Activated CD4-positive, CD25-positive, alpha-beta regulatory T cell treated with anti-CD3 and anti-CD28 coated beads, Interleukin-2, amount 50 U/mL, for 24 hours (primary cell): ENCODE results near the gene SET.
A peak's percentile ranks its signal among the peaks of the same experiment; 100 is the strongest.
"Not testable (repeated sequence)": the region's sequence is repeated elsewhere in the genome, so short reads cannot be mapped to it uniquely, and the experiment has no call there.

Source experiments
- ATAC-seq, 2 donors: fragments of 150-1000 bp; cut with Tn5 transposase; one replicate each; pipeline ENCODE4 v1.10.0; 2021; ENCODE audit warnings: mild to moderate bottlenecking in 1 of 2, moderate library complexity in 1 of 2

The SET gene

DNA sequence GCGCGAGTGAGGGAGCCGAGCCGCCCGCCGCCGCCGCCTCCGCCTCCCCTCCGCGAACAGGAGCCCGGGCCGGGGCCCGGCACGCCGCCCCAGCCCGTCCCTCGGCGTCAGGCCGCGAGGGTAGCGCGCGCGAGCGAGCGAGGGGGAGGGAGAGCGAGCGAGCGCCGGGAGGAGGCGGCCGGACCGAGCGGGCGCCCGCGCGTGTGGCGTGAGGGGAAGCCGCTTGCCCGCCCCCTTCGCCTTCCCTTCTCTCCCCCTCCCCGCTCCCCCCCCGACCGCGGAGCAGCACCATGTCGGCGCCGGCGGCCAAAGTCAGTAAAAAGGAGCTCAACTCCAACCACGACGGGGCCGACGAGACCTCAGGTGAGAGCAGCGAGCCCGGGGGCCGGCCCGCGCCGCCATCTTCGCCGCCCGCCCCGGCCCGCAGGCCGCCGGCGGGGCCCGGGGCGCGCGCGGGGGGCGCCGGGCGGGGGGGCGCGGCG lies 312 bp downstream of the SET start:
- ATAC-seq, result peak; percentile 6 to 12

DNA sequence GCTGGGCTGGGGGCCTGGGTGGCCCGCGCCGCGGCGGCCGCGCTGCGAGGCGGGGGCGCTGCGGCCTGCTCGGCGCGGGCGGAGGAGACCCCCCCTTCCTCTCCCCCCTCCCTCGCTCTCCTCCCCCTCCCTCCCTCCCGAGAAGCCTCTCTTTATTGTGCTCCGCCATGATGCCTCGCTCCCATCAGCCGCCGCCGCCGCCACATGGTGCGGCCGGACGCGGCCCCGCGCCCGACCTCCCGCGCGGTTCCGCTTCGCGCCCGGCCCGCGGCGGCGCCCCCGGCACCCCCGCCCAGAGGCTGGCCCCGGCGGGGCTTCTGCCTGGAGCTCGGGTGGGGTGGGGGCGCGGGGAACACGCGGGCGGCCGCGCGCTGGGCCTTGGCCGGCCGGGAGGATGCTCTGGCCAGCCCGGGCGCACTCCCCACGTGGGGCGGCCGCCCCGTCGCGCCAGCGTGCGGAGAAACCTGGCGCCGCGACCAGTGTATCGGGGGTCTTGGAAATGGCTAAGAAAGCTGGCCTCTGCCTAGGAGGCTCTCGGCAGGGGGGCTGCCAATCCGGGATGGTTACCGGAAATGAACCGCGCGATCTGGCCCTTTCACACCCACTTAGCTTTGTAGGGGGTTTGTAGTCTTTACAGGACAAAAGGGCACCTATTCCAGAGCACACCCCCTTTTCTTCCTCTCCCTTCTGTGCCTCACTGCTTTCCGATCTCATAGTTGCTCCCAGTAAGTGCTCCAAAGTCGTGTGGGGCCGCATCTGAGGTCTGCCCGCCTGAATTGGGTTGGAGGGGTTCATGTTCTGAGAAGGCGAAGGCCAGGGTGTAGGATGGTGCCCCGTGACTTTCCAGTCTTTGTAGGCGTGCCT lies 1.0 kb downstream of the SET start:
- peak; percentile 5 to 6 for ATAC-seq

DNA sequence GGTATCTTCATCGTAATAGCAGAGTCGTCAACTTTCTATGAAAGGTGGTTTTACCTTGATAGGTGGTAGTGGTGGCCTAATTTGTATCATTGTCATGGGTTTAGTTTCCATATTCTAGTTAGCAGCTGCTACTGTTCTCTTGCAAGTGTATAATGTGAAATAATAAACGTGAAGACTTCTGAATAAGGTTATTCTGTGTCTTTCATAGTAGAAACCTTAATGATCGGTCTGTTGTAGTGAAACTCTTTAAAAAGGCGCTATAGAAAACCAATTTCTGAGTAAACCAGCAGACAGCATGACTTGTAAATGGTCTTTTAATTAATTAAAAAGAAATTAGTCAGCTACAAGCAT lies 1.6 kb downstream of the SET start:
- ATAC-seq, result no peak

DNA sequence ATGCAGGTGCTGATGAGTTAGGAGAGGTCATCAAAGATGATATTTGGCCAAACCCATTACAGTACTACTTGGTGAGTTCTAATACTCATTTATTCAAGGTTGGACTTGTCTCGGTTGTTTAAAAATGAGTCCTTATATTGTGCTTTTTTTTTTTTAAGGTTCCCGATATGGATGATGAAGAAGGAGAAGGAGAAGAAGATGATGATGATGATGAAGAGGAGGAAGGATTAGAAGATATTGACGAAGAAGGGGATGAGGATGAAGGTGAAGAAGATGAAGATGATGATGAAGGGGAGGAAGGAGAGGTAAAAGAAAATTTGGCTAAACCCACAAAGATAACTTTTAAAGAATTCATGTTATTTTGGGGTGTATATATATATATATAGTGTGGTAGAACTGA lies 4.7 kb downstream of the SET start:
- ATAC-seq, result not testable (repeated sequence)

DNA sequence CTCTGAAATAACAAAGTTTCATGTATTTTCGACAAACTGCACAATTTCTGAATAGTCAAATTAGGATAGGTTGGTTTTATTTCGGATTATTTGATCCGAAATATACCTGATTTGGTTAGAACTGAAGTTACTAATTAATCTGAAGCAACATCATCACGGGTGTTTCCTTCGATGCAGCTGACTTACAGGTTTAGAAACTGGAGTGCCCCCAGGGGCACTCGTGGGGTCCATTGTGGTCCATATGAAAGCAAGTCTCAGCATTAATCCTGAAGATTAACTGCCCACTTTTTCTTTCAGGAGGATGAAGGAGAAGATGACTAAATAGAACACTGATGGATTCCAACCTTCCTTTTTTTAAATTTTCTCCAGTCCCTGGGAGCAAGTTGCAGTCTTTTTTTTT lies 5.3 kb downstream of the SET start:
- no peak for ATAC-seq

DNA sequence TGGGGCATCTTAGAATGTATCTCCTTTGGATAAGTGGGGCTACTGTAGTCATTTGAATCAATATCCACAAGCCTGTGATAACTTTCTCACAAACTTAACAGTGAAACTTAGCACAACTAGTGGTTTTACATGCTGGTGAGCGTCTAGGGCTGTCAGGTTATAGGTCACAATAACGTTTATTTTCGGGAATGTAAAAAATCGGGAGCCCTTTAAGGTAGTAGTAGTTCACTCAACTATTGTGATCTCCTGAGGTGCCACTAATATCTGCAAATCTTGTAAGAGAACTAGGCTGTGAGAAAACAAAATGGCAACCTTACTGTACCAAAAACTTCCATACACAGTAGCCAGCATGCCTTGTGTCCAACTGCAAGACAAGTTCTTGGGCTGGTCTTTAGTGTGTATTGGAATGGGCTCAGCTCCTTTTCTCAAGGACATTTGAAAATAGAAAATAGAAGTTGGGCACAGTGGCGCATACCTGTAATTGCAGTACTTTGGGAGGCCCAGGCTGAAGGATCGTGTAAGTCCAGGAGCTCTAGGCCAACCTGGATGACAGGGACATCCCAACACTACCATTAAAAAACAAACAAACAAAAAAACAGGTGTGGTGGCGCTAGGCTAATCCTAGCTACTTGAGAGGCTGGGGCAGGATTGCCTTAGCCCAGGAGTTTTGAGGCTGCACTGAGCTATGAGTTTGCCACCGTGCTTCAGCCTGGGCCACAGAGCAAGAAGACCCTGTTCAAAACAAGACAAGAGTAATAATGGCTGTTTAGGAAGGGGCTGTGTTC lies 8.1 kb downstream of the SET start:
- ATAC-seq, result no peak

DNA sequence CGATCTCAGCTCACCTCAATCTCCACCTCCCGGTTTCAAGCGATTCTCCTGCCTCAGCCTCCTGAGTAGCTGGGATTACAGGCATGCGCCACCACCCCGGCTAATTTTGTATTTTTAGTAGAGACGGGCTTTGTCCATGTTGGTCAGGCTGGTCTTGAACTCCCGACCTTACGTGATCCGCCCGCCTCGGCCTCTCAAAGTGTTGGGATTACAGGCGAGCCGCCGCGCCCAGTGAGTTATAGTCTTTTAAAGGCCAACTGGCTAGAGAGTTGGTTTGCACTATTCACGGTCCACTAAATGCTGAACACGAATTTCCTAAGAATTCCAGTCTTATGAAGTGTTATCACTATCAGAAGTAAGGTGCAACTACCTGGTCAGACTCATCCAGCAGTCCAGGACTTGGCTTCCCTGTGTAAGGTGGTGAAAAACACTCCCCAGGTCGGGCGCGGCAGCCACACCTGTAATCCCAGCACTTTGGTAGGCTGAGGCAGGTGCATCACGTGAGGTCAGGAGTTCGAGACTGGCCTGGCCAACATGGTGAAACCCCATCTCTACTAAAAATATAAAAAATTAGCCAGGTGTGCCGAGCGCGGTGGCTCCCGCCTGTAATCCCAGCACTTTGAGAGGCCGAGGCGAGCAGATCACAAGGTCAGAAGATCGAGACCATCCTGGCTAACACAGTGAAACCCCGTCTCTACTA lies 10.2 kb downstream of the SET start:
- not testable (repeated sequence) for ATAC-seq

DNA sequence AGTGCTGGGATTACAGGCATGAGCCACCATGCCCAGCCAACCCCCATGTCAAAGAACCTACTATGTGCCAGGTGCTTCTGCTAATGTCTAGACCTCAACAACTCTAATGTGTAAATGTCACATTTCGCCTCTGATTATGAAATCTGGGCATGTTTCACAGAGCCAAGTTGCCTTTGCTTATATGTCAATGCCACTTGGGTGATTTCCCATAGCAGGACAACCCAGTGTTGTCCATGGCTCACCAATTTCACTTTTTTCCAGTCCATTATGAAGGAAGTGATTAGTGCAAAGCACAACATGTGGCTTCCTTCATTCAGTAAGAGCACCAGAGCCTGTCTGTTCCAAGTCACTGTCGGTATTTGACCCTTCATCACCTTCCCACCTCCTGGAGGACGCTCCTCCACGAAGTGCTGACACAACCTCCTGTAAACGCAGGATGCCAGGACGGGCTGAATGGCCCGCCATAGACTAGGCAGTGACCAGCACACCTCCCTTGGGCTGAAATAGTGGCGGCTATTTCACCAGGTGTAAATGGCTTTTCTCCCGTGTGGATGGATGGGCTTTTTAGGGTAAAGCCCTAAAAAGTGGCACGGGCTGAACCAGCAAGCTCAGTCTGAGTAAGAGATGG lies 12.3 kb downstream of the SET start:
- ATAC-seq, result no peak

DNA sequence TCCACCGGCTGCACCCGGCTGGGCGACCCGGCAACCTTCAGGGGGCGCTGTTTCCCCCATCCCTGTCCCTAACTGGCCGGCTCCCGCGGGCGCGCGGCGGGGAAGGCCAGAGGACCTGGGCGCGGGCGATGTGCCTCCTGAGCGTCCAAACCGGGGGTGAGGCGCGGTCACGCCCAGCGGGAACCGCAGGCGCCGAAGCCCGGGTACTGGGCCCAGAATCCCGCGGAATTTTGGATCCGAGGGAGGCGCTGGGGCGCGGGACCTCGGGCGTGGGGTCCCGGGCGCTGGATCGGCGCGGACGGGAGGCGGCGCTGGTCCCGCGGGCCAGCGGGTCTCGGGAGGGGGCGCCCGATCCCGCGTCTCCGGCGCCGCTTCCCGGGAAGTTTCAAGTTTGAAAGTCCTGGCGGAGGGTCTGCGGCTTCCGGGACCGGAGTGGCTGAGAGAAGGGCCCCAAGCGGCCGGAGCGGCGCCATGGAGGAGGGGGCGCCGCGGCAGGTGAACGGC lies 13.5 kb downstream of the SET start, which contains the start of gene PKN3:
Gene PKN3, plus strand, starts transcription at position 59 of the 504 bp plus-strand sequence. Its CDS starts 413 bp downstream, at position 472.
- ATAC-seq, result peak; percentile 85 to 87

DNA sequence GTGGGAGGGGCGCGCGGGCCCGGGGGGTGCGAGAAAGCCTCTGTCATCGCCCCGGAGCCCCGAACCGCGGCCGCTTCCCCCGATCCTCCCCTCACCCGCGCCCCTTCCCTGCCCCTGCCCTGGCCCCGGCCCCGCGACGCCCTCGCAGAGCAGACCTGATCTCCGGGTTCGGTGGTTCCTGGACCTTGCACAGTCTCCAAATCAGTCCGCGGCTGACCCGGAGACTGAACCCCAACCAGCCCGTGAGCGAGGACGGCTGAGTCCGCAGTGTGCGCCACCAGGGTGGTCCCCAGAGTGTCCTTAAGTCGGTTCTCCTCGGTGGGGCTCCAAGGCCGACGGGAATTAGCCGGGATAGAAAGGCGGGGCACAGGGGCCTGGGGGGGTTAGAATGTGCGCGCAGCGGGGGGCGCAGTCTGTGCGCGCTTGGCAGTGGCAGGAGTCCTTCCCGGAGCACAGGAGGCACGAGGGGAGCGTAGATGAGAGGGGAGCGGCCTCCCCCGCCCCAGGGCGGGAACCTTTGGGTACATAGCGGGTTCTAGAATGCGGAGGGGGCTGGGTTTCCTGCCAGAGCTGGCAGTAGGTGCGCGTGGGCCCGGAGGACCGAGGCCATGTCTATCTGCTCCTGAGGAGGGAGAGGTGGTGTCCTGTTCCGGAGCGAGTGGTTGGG lies 14.1 kb downstream of the SET start:
- peak; percentile 21 to 32 for ATAC-seq

DNA sequence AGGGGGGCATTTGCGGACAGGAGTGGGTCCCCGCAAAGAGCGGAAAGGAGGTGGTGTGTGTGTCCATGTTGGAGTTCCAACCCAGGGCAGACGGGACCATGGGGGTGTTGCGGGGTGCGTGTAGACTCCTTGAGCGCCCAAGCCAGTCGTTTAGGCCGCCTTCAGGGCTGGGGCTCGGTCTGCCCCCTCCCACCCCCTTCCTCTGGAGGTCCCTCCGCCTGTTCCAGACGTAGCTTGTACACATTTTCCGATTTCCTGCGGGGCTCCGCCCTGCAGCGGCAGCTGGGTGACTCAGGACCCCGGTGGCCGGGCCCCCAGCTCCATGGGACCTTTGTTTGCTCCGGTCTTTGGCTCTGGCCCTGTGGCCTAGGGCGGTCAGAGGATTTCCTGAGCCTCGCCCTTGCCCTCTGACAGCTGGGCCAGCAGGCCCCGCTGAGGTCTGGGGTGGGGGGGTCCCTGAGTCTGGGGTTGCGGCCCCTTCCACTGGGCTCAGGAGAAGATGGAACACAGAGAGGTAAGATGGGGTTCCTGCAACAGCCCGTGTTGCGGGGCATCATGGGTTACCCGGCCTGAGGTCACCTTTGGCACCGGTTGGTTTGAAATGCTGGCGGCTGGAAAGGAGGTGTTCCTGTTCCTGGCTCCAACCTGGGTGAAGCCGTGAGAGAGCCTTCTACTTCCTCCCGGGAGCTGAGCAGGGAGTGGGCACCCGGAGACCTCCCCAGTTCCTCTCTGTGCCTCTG lies 14.8 kb downstream of the SET start:
- ATAC-seq, result no peak

DNA sequence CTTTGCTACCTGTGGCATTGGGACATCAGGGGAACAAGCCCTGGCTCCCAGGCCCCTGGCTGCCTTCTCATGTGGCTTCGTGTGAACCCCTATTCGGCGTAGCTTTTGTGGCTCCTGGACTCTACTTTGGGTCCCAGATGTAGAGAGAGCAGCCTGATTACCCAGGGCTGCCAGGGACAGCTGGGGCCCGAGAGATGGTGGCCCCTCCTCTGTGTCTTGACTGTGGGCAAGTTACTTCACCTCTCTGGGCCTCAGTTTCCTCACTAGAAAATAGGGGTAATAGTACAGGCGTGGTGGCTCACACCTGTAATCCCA lies 15.3 kb downstream of the SET start:
- no peak for ATAC-seq

DNA sequence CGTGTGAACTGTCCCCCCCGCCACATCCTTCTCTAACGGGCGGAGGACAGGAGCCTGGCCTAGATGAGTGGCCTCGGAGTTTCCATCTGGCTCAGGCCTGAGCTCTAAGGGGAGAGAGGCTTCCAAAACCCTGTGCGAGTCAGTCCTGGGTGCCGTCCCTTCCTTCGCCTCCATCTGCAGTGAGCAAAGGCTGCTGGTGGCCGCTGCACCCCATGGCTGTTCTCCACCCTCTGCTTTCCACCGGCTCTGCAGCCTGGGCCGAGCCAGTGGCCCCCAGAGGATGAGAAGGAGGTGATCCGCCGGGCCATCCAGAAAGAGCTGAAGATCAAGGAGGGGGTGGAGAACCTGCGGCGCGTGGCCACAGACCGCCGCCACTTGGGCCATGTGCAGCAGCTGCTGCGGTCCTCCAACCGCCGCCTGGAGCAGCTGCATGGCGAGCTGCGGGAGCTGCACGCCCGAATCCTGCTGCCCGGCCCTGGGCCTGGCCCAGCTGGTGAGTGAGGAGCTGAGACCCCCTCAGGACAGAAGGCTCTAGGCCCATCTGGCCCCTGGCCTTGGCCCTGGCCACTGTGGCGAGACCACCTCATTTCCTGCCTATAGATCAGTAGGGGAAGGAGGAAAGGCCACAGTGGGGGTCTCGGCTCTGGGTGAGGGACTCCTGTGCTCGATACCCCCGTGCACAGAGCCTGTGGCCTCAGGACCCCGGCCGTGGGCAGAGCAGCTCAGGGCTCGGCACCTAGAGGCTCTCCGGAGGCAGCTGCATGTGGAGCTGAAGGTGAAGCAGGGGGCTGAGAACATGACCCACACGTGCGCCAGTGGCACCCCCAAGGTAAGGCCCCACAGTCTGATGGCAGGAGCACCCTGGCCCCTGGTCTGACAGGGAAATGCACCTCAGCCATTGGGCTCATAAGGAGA lies 16.3 kb downstream of the SET start:
- ATAC-seq, result no peak

DNA sequence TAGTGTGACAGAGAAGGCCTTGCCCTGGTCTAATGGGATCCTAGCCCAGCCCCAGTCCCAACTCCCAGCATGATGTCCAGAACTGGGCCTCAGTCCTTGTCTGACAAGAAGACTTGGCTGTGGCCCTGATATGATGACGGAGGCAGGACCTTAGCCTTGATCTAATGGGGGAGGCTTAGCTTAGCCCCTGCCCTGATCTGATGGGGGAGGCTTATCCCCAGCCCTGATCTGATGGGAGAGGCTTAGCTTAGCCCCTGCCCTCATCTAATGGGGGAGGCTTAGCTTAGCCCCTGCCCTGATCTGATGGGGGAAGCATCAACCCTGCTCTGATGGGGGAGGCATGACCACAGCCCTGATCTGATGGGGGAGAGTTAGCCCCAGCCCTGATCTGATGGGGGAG lies 17.0 kb downstream of the SET start:
- ATAC-seq, result no peak

DNA sequence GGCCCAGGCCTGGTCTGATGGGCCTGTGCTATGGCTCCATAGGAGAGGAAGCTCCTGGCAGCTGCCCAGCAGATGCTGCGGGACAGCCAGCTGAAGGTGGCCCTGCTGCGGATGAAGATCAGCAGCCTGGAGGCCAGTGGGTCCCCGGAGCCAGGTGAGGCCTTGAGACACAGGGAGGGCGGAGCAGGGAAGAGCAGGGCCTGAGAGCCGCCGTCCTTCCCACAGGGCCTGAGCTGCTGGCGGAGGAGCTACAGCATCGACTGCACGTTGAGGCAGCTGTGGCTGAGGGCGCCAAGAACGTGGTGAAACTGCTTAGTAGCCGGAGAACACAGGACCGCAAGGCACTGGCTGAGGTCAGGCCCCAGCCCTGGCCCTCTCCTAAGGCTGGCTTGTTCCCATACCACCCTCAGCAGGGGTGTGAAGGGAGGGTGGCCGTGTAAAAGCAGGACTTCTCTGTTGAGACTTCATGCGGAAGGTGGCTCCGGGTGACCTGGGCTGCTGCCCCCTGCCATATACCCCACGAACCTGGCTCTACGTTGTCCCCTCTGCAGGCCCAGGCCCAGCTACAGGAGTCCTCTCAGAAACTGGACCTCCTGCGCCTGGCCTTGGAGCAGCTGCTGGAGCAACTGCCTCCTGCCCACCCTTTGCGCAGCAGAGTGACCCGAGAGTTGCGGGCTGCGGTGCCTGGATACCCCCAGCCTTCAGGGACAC lies 17.8 kb downstream of the SET start:
- ATAC-seq, result no peak

DNA sequence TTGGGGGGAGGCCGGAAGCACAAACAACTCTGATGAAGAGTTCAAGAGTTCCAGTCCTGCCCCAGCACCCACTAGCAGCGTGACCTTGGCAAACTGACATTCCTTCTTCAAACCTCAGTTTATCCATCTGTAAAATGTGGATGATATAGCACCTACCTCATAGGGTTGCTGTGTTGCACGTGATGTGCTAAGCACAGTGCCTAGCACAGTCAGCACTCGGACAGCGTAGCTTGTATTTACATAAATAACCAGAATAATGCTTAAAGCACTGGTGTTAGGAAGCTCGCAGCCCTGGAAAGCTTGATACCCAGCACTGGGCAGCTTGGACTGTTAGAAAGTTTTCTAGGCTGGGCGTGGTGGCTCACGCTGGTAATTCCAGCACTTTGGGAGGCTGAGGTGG lies 18.4 kb downstream of the SET start:
- ATAC-seq, result no peak

DNA sequence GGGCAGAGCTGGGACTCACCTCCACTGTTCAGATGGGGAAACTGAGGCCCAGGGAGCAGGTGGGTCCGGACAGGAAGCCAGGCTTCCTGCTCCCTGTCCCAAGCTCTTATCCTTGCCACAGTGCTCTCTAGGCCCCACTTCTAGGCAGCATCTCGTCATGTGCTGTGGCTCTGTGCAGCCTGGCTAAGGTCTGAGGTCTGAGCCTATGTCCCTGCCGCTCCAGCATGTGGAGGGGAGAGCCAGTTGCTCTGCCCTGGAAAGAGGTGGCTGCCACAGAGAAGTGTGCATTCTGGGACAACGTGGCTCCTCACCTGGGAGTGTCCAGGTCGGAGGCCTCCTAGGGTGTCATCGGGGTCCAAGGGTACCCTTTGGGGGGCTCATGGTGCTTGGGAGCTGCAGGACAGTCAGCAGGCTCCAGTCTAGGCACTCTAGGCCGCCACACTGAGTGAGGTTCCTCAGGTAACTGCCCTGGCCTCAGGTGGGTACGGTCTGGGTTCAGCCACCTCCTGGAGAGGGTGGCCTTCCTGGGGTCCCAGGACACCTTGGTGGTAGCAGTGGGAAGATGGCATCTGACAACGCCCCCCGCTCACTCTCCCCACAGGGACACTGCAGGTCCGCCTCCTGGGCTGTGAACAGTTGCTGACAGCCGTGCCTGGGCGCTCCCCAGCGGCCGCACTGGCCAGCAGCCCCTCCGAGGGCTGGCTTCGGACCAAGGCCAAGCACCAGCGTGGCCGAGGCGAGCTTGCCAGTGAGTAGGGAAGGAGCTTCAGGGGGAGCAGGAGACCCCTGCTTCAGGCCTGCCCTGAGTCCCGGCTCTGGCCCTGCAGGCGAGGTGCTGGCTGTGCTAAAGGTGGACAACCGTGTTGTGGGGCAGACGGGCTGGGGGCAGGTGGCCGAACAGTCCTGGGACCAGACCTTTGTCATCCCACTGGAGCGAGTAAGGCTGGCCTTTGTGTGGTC lies 23.7 kb downstream of the SET start:
- no peak for ATAC-seq

DNA sequence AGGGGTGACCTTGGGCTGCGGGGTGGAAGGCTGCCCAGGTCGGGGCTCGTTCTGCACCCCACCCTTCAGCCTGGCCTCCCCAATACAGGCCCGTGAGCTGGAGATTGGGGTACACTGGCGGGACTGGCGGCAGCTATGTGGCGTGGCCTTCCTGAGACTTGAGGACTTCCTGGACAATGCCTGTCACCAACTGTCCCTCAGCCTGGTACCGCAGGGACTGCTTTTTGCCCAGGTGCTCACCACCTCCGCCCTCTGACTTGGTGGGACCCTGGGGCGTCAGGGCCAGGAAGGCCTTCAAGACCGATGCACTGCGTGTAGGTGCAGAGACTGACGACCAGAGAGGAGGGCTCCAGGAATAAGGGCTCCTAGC lies 24.4 kb downstream of the SET start:
- ATAC-seq, result no peak
